Central memory CD4-positive, alpha-beta T cell (primary cell): ENCODE measurements around the gene ASPDH.

Experiments used
- DNase-seq: peaks from one replicate; pipeline ENCODE4 v3.0.0; 2022

The ASPDH gene

DNA sequence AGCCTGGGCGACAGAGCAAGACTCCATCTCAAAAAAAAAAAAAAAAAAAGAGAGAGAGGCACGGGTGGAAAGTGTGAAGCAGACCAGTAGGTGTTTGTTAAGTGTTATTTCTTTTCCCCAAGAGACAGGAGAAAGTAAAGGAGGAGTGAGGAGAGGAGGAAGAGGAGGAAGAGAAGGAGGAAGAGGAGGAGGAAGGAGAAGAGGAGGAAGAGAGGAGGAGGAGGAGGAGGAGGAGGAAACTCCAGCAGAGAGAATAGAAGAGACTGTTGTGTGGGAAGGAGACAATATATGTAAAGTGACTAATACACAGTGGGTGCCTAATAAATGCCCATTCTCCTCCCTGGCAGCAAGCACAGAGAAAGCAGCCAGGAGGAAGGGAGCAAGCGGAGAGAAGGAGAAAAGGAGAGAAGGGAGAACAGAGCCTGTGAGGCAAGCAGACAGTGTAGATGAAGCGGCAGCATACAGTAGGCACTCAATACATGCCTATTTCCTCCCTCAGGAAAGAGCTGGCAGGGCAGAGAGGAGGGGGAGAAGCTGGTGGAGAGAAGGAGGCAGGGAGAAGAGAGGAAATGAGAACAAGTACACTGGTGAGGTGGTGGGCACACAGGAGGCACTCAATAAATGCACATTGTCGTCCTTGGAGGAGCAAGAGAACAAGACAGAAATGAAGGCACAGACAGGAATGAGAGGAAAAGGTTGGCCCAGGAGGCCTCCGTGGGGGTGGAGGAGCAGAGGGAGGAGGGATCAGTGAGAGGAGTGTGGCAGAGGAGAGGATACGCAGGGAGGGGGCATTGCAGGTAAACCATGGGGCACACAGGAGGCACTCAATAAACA, 19.3 kb downstream of the ASPDH start:
- no peak for DNase-seq

GRCh38 chr19:50493171-50493570, 20.5 kb downstream of the ASPDH start:
- DNase-seq: no peak

DNA sequence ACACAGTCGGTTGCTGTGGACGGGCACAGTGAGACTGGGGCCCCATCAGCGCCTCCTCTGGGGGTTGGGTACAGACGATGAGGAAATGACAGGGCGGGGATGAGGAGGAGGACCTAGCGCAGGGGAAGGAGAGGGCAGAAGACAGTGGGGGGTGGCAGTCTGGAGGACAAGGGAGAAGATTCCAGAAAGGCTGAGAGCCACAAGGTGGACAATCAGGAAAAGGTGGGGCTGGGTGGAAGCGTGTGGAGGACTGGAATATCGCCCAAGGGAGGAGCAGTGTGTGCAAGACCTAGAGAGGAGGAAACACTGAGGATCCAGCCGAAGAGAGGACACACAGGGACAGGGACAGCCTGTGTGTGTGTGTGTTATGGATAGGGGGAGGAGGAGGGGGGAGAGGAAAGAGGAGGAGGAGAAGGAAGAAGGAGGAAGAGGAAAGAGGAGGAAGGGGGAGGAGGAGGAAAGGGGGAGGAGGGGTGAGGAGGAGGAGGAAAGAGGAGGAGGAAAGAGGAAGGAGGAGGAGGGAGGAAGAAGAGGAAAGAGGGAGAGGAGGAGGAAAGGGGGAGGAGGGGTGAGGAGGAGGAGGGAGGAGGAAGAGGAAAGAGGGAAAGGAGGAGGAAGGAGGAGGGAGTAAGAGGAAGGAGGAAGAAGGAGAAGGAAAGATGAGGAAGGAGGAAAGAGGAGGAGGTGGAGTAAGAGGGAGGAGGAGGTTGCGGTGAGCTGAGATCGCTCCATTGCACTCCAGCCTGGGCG, 21.2 kb downstream of the ASPDH start:
- peak; percentile 24 for DNase-seq

DNA sequence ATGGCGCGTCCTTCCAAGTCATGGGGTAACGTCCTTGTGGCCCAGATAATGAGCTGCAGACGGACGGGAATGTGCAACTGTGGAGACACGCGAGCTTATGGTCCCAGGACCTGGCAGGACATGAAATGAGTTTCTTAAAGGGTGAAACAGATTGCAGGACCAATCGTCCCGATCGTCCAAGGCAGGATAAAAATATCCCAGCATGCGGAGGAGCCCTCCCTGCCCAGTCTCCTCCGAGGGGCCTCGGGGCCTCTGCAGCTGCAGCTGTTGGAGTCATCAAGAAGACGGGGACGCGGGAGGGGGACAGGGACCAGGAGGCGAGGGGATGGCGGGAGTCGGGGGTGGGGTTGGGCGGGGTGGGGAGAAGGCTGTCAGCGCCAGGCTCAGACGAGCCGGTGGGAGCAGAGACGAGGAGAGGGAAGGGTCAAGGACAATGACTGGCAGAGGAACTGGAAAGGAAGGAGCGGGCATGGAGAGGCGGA, 22.7 kb downstream of the ASPDH start:
- DNase-seq: no peak

- no peak for DNase-seq
Measured at GRCh38 chr19:50490411-50490811, 23.3 kb downstream of the ASPDH start.

- DNase-seq: no peak
Measured at GRCh38 chr19:50489461-50490011, 24.2 kb downstream of the ASPDH start.

- DNase-seq: no peak
Measured at GRCh38 chr19:50488389-50489194, 25.1 kb downstream of the ASPDH start.

DNA sequence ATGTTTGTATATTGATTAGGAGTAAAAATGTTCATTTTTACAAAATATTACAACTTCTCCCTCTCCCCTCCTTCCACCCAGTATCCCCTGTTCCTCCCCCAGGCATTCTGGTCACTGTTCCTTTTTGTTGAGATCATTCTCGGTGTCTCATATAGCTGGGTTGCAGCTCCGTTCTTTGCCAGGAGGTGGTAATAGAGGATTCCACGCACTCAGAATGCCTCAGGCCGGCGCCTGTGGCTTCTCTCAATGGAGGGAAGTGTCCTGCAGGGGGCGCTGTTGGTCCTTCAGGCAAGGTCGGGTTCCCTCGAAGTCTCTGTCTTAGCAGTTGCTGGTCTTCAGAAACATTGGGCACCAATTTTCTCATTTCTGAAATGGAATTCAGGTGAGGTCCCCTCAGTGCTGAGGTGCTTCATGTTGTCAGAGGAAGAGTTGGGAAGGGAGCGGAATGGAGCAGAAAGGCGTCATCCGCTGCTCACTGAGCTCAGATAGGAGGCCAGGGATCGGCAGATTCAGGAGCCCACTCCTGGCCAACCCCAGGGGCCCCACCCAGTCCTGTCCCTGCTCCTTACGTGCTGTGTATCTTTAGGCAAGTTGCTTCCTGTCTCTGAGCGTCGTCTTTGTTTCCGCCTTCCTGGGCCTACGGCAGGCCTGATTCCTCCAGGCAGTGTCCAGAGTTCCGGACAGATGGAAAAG, 26.7 kb downstream of the ASPDH start:
- DNase-seq: peak; percentile 27

DNA sequence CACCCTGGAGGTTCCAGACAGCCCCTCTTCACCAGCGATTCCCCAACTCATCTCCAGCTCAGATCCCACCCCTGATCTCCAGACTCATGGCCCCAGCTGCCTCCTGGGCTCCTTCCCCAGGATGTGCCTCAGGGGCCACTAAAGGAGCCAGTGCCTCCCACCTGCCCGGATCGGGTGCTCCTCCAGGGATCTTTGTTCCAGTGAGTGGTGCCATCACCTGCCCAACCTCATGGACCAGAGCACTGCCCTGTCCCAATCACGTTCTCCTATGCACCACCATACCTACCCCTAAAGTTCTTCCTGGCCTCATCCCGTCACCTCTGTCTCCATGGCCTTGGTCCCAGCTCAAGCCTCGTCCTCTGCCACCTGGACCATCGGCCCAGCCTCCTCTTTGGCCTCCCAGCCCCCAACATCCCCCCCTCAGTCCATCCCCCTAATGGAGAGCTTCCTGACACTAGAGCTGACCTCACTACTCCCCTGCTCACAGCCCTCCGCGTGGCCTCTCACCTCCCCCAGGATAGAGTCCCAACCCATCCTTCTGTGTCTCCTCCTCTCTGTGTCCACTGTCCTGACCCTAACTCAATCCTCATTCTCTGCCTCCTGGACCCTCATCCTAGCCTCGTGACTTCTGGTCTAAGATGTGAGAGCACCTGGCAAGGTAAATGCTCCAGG, 28.3 kb downstream of the ASPDH start:
- DNase-seq: no peak

DNA sequence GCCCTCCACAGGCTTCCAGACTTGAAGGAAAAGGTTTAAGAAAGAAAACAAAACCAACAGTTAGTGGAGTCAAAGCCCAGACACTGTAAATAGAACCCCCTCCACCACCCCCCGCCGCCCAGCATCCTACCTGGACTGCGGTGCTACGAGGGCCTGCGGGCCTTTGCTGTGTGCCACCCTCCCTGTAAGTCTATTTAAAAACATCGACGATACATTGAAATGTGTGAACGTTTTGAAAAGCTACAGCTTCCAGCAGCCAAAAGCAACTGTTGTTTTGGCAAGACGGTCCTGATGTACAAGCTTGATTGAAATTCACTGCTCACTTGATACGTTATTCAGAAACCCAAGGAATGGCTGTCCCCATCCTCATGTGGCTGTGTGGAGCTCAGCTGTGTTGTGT, 30.8 kb downstream of the ASPDH start:
- DNase-seq: no peak

GRCh38 chr19:50482271-50482855, 31.4 kb downstream of the ASPDH start:
- no peak for DNase-seq

GRCh38 chr19:50481351-50482149, 32.2 kb downstream of the ASPDH start:
- DNase-seq: no peak

GRCh38 chr19:50480281-50481111, 33.2 kb downstream of the ASPDH start:
- no peak for DNase-seq

GRCh38 chr19:50479761-50480251, 33.9 kb downstream of the ASPDH start:
- DNase-seq: no peak

DNA sequence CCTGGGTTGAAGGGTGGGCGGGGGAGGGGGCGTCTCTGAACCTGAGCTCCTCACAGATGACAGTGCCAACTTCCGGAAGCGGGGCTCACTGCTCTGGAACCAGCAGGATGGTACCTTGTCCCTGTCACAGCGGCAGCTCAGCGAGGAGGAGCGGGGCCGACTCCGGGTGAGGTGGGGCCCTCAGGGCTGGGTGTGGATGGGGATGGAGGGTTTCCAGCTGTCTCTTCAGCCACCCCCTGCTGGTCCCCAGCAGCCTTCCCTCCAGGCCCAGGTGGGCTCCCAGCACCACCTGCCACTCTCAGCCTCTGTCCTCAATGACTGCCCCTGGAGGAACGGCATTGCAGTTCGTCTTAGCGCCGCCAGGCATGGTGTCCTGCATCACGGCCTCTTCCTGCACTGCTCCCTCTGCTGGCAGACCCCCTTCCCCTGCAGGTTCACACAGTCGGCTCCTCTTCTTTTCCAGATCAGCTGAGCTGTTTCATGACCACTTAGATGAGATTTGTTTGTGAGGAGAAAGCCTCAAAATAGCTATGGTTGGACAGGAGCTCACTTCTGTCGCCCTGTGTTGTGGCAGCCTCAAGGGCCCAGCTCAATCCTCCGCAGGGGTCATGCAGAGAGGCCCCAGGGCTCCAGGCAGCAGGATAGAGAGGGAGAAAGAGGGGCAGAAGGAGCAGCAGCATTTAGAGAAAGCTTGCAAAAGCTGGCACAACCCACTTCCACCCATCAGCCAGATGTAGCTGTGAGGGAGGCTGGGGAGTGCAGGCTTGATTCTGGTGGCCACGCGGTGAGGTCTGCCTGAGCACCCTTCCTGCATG, 34.6 kb downstream of the ASPDH start:
- DNase-seq: no peak

GRCh38 chr19:50477751-50478515, 35.8 kb downstream of the ASPDH start:
- no peak for DNase-seq

DNA sequence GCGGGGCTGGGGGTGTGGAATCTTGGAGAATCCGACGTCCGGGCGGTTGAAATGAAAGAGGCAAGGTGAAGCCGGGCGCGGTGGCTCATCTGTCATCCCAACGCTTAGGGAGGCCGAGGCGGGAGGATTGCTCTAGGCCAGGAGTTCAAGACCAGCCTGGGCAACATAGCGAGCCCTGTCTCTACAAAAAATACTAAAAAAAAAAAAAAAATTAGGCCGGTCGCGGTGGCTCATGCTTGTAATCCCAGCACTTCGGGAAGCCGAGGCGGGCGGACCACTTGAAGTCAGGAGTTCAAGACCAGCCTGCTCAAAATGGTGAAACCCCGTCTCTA, 36.8 kb downstream of the ASPDH start:
- no peak for DNase-seq
